ENCODE data around the gene DYRK4.

- TF ChIP-seq CTCF (IDR thresholded peaks at IDR 0.05) (no peak), POLR2A (IDR thresholded peaks at IDR 0.05) (no peak)
Measured at GRCh38 chr12:4558171-4558570, 3.8 kb upstream of the DYRK4 start.

Data from ovary (tissue), 3 donors.